Epidermal melanocyte (primary cell): ENCODE results near the gene DENND4B.
A peak's percentile ranks its signal among the peaks of the same experiment; 100 is the strongest.

Experiments used
- DNase-seq: peaks from one replicate; pipeline ENCODE4 v3.0.0; 2011; ENCODE audit warnings: low spot score; ENCODE audit not compliant: insufficient read length

Gene DENND4B

DNA sequence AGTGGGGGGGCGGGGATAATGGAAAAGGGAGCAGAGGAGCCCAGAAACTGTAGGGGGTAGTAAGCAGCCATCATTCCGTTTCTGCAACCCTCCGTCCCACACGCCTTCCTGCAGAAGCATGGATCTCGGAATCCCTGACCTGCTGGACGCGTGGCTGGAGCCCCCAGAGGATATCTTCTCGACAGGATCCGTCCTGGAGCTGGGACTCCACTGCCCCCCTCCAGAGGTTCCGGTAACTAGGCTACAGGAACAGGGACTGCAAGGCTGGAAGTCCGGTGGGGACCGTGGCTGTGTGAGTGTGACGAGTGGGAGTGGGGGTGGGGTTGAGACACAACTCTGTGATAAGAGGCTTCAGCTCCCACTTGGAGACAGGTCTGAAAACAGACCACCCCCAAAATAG lies 21.9 kb upstream of the DENND4B start:
- no peak for DNase-seq

GRCh38 chr1:153968000-153968363 lies 21.5 kb upstream of the DENND4B start:
- DNase-seq = no peak

GRCh38 chr1:153967107-153967999 lies 20.8 kb upstream of the DENND4B start, which contains the start of gene CREB3L4:
Gene CREB3L4, plus strand, starts transcription at chr1:153967902. Its CDS starts 624 bp downstream, at chr1:153968526.
- peak; percentile 74 for DNase-seq

GRCh38 chr1:153963850-153964331 lies 17.4 kb upstream of the DENND4B start:
- no peak for DNase-seq

GRCh38 chr1:153963030-153963849 lies 16.7 kb upstream of the DENND4B start, which contains the start of gene SLC39A1:
Gene SLC39A1, minus strand, starts transcription at chr1:153963537. Its CDS starts 822 bp downstream, at chr1:153962715.
- peak; percentile 88 for DNase-seq

DNA sequence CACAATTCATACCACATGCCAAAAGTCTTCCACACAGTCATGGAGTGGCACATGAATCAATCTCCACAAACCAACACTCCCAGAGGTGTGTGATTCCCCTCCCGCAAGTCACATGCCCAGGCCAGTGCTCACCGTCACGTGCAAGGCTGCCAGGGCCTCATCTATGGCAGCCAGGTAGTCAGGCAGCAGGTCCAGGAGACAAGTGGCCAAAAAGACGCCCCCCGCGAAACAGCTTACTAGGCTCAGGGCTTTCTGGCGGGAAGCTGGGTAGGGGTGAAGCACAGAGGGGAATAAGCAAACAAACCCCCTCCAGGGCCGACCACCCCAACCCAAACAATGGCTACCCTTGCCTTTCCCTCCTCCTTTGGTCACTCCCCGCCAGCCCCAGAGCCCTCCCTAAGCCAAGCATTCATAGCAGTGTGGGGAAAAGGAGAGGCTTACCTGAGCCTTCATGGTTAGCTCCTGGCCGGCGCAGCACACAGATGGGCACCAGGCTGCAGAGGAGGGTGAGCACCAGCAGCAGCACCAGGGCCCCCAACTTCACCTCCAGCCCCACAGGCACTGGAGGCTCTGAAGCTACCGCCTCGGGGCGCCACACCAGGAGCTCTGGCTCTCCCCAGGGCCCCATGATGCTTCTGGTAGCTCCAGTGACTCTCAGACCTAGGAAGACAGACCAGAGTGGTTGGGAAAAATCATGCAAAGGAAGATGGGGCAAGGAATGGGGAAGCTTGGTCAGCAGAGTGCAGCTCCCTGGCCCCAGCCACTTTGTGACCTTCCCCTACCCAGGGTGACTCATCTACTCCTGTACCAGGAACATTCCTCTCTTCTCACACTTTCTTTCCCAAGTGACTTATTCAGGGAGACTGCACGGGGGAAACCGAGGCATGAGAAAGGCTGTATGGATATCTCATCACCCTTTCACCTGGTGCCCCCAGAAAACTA lies 15.8 kb upstream of the DENND4B start:
- no peak for DNase-seq

DNA sequence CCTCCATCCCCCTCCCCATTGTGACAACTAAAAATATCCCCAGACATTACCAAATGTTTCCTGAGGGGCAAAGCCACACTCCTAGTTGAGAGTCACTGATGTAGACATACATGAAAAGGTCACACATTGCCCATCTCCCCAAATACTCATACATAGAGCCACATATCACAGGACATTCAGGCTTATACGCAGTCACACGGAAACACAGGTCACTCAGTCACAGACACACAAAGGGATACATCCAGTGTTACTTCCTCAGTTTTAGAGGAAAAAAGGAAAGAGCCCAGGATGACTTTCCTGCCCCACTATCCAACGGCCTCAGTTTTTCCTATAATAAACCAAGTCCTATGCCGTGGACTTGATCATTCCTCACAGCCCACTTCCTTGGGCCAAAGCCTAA lies 14.9 kb upstream of the DENND4B start:
- no peak for DNase-seq

GRCh38 chr1:153960206-153960605 lies 13.7 kb upstream of the DENND4B start:
- DNase-seq = no peak

- no peak for DNase-seq
Measured at GRCh38 chr1:153959454-153959853, 12.9 kb upstream of the DENND4B start.

GRCh38 chr1:153958961-153959260 lies 12.4 kb upstream of the DENND4B start:
- DNase-seq = no peak

- peak; percentile 99 for DNase-seq
Measured at GRCh38 chr1:153958111-153958960, 11.8 kb upstream of the DENND4B start, which contains the start of gene CRTC2. Gene CRTC2, minus strand, starts transcription at chr1:153958612. Its CDS starts 115 bp downstream, at chr1:153958497.

GRCh38 chr1:153957744-153958110 lies 11.2 kb upstream of the DENND4B start:
- DNase-seq = no peak

- DNase-seq = no peak
Measured at GRCh38 chr1:153956997-153957715, 10.6 kb upstream of the DENND4B start.

GRCh38 chr1:153954826-153955225 lies 8.3 kb upstream of the DENND4B start:
- no peak for DNase-seq

DNA sequence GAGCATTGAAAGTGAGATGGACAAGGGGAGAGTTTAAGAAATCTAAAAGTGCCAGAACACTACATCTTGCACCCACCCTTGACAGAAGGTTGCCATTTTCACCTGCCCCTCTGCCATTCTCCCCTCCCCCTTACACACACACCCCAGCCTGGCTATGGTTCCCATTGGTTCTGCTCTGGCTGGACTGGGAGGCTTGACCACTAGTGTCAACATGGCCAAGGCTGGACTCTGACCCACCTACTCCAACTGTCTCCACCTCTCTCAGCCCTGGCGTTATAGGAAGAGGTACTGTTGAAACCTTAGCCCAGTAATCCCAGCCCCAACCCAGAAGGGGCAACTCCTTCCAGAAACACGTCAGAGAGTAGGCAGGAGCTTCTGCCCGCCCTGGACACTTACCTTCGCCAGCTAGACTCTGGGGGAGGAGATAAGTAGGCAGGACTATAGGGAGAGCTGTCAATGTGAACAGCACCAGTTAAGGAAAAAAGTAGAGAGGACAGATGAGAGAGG lies 7.4 kb upstream of the DENND4B start:
- DNase-seq = no peak

DNA sequence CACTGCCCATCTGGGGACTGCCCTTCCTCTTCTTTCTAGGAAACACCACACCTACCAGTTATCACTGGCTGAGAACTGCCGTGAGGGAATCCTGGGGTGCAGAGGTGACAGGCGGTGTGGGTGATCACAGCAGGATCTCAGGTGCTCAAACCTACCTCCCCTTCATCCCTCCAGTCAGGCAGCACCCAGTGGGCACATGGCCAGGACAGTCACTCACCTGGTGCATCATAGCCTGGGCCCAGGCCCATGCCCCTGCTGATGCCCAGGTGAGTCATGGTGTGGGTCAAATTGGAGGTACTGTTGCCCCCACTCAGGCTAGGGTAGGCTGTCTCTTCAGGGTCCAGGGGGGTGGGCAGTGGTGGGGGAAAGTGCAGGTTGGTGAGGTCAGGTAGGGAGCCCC lies 5.3 kb upstream of the DENND4B start:
- no peak for DNase-seq

- no peak for DNase-seq
Measured at GRCh38 chr1:153951183-153951582, 4.7 kb upstream of the DENND4B start.

- DNase-seq = peak; percentile 56
Measured at GRCh38 chr1:153945795-153946621, 510 bp downstream of the DENND4B start.
